ENCODE results near the gene SEH1L.
A peak's percentile ranks its signal among the peaks of the same experiment; 100 is the strongest.

SEH1L gene

DNA sequence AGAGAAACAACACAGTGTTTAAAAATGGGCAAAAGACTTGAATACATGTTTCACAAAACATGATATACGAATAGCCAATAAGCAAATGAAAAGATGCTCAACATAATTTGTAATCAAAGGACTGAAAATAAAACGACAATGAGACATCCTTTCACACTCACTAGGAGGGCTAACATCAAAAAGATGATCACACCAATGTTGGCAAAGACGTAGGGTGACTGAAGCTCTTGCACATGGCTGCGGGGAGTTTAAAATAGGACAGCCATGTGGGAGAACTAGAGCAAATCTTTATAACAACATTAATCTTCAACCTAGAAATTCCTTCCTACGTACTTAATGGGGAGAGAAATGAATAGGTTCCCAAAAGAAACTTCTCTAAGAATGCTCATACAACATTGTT lies 19.2 kb upstream of the SEH1L start:
- TF ChIP-seq, protein P1, sequence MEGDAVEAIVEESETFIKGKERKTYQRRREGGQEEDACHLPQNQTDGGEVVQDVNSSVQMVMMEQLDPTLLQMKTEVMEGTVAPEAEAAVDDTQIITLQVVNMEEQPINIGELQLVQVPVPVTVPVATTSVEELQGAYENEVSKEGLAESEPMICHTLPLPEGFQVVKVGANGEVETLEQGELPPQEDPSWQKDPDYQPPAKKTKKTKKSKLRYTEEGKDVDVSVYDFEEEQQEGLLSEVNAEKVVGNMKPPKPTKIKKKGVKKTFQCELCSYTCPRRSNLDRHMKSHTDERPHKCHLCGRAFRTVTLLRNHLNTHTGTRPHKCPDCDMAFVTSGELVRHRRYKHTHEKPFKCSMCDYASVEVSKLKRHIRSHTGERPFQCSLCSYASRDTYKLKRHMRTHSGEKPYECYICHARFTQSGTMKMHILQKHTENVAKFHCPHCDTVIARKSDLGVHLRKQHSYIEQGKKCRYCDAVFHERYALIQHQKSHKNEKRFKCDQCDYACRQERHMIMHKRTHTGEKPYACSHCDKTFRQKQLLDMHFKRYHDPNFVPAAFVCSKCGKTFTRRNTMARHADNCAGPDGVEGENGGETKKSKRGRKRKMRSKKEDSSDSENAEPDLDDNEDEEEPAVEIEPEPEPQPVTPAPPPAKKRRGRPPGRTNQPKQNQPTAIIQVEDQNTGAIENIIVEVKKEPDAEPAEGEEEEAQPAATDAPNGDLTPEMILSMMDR (conservative IDR thresholded peaks at IDR 0.05; ENCODE audit: control insufficient read depth, insufficient read depth, low read depth, low read length): no peak
- no peak for DNase-seq (ENCODE audit: low read depth)
- H3K4me3 ChIP-seq (ENCODE audit: control insufficient read depth, low read depth, low read length): no peak overlapping the region

DNA sequence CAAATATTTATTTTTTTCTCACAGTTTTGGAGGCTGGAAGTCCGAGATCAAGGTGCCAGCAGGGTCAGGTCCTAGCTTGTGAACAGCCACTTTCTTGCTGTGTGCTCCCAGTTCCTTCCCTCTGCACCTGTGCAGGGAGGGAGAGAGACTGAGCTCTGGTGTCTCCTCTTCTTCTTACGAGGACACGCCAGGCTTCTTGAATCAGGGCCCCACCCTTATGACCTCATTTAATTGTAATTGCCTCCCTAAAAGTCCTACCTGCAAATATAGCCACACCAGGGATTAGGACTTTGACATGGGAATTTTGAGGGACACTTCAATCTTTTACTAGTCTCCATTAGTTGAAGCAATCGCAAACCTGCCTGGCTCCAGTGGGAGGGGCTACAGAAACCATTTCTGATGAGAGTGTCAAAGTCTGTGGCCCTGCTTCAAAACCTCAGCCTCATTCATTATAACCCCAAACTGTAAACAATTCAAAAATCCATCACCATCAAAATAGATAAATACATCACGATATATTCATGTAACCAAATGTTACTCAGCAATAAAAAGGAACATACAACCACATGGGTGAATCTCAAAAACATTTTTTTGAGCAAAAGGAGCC lies 18.2 kb upstream of the SEH1L start:
- H3K4me3 ChIP-seq (ENCODE audit: control insufficient read depth, low read depth, low read length): no peak overlapping the region
- TF ChIP-seq, protein P1 (conservative IDR thresholded peaks at IDR 0.05; ENCODE audit: control insufficient read depth, insufficient read depth, low read depth, low read length): no peak
- DNase-seq (ENCODE audit: low read depth): no peak

DNA sequence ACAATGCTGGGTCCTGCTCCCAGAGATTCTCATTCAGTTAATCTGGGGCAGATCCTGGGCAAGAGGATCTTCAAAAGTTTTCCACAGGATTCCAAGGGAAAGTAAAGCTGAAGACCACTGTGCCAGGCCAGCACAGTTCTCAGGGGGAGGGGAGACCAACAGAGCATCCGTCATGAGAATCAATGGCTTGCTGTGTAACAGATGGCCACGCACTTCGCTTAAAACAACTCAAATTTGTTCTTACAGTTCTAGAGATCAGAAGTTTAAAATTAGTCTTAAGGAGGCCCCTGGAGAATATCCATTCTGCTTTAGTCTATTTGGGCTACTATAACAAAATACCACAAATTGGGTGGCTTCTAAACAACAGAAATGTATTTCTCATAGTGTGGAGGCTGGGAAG lies 17.4 kb upstream of the SEH1L start:
- DNase-seq (ENCODE audit: low read depth): no peak
- H3K4me3 ChIP-seq (ENCODE audit: control insufficient read depth, low read depth, low read length): no peak overlapping the region
- TF ChIP-seq, protein P1 (conservative IDR thresholded peaks at IDR 0.05; ENCODE audit: control insufficient read depth, insufficient read depth, low read depth, low read length): no peak

DNA sequence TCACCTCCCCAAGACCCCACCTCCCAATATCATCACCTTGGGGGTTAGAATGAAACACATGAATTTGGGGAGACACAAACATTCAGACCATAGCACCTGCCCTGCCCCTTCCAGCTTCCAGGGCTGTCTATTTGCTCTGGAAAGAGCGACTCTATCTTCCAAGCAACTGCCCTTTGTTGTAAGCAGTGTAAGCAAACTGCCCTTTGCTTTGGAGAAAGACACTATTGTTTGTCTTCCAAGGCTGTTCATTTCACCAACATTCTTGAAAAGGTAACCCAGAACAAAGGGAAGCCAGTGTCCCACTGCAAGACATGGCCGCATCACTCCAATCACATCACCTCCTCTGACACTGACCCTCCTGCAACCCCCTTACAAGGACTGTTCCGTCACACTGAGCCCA lies 16.9 kb upstream of the SEH1L start:
- TF ChIP-seq, protein P1 (conservative IDR thresholded peaks at IDR 0.05; ENCODE audit: control insufficient read depth, insufficient read depth, low read depth, low read length): no peak
- no peak overlapping the region for H3K4me3 ChIP-seq (ENCODE audit: control insufficient read depth, low read depth, low read length)
- no peak for DNase-seq (ENCODE audit: low read depth)

DNA sequence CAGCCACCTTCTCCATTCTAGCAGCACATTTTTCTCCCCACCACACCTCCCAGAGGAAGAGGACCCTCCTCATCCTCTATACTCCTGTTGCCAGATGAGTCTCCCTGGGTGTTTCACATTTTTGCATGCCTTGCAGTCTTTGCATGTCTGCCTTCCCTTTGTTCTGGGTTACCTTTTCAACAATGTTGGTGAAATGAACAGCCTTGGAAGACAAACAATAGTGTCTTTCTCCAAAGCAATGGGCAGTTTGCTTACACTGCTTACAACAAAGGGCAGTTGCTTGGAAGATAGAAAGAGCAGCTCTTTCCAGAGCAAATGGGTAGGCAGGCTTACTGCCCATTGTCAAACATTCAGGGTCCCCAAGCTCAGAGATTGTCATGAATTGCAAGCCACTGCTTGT lies 14.5 kb upstream of the SEH1L start:
- no peak overlapping the region for H3K4me3 ChIP-seq (ENCODE audit: control insufficient read depth, low read depth, low read length)
- DNase-seq (ENCODE audit: low read depth): no peak
- TF ChIP-seq, protein P1 (conservative IDR thresholded peaks at IDR 0.05; ENCODE audit: control insufficient read depth, insufficient read depth, low read depth, low read length): no peak

DNA sequence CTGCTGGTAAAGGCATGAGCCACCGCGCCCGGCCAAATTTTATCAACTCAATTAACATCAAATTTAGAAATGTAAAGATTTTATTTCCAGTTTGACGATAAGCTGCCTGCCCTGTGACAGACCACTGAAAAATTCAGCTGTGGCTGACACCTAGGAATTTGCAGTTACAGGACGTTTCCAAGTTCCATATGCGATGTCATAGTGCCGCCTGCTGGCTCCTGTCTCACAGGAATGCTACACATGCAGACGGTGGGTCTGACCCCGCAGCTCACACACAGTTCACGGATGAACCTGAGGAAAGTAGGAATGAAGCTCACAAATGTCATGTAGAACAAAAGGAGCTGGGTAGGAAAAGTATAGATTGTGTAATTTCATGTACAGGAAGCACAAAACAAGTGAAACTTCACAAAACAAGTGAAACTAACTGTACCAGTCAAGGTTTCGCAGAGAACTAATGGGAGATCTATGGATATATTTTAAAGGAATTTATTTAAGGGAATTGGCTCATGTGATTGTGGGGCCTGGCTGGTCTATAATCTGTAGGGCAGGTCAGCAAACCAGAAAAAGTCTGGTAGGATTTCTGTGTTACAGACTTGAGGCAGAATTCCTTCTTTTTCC lies 13.2 kb upstream of the SEH1L start:
- TF ChIP-seq, protein P1 (conservative IDR thresholded peaks at IDR 0.05; ENCODE audit: control insufficient read depth, insufficient read depth, low read depth, low read length): peak; percentile 96
- H3K4me3 ChIP-seq (ENCODE audit: control insufficient read depth, low read depth, low read length): no peak overlapping the region
- DNase-seq (ENCODE audit: low read depth): peak; percentile 83
